NCI-H524 treated with DMSO at 0.1 percent for 48 hours (cell line): ENCODE results near the gene TTC6.
A peak's percentile ranks its signal among the peaks of the same experiment; 100 is the strongest.

Experiments
- DNase-seq: peaks from one replicate; lab custom pipeline; 2025; lab: John Stamatoyannopoulos, UW

The TTC6 gene

GRCh38 chr14:37585971-37586796, 9.2 kb upstream of the TTC6 start:
- DNase-seq, result no peak

GRCh38 chr14:37586797-37587130, 8.7 kb upstream of the TTC6 start:
- no peak for DNase-seq

GRCh38 chr14:37587131-37587803, 8.2 kb upstream of the TTC6 start:
- DNase-seq, result no peak

- DNase-seq, result no peak
Measured at GRCh38 chr14:37587881-37588666, 7.4 kb upstream of the TTC6 start.

GRCh38 chr14:37588667-37588955, 6.8 kb upstream of the TTC6 start:
- no peak for DNase-seq

- DNase-seq, result no peak
Measured at GRCh38 chr14:37588956-37589714, 6.3 kb upstream of the TTC6 start.

- no peak for DNase-seq
Measured at GRCh38 chr14:37589715-37590427, 5.6 kb upstream of the TTC6 start.

- no peak for DNase-seq
Measured at GRCh38 chr14:37590428-37591139, 4.8 kb upstream of the TTC6 start.

- DNase-seq, result no peak
Measured at GRCh38 chr14:37591311-37591940, 4.0 kb upstream of the TTC6 start.

- DNase-seq, result no peak
Measured at GRCh38 chr14:37591941-37592481, 3.4 kb upstream of the TTC6 start.

GRCh38 chr14:37592482-37593408, 2.7 kb upstream of the TTC6 start:
- no peak for DNase-seq

GRCh38 chr14:37593511-37594237, 1.8 kb upstream of the TTC6 start:
- DNase-seq, result no peak

GRCh38 chr14:37594238-37594970, 1.0 kb upstream of the TTC6 start:
- peak; percentile 67 for DNase-seq

GRCh38 chr14:37595809-37596621, 586 bp downstream of the TTC6 start:
- peak; percentile 61 for DNase-seq

GRCh38 chr14:37596790-37597472, 1.5 kb downstream of the TTC6 start:
- DNase-seq, result no peak

GRCh38 chr14:37597538-37597913, 2.1 kb downstream of the TTC6 start:
- no peak for DNase-seq
